ENCODE results near the gene SLC41A3. TPM values are rescaled to one million over a fixed set of nuclear protein-coding genes. Genes with fewer than 3 reads are reported as not detected.

The SLC41A3 gene
- total and polyA plus RNA-seq, 10 of the 15 experiments (the other 5 are each of a cell fraction or from before 2014, with no cell fraction given) = 8.3 to 29.5 (median 16.7) TPM

- H3K27ac ChIP-seq (ENCODE audit: control insufficient read depth, insufficient read depth) = no peak overlapping the region
- no peak overlapping the region for H3K9ac ChIP-seq (ENCODE audit: control insufficient read depth, insufficient read depth, low read length)
- in situ Hi-C loops (cut with MboI) (no loop called here), intact Hi-C loops (cut with micrococcal nuclease; ENCODE audit: unreplicated experiment) (no loop called here)
- ChIA-PET SMC1A (ENCODE audit: uncharacterized antibody, unreplicated experiment) (interaction anchor here (1.0 kb wide), 1 partner anchor 23 kb away, joined by 3 read pairs; no protein-coding TSS in a partner anchor), CTCF (interaction anchor here (2.1 kb wide), 1 partner anchor 13 kb away, joined by 5 read pairs; no protein-coding TSS in a partner anchor), POLR2A (no interaction called here), RAD21 (ENCODE audit: unreplicated experiment) (no interaction called here)
- WGBS (ENCODE audit: insufficient coverage, insufficient replicate concordance, low lambda C conversion rate, missing lambda C conversion rate) = 45% methylated on average over 9 of the region's 9 CpGs
- H3K4me1 ChIP-seq (ENCODE audit: control insufficient read depth, insufficient read depth, low read length) = no peaks in the 10 kb centered on the region
- TF ChIP-seq RB1 (IDR thresholded peaks at IDR 0.05; ENCODE audit: borderline replicate concordance) = no peak
- TF ChIP-seq RELA (IDR thresholded peaks at IDR 0.05; ENCODE audit: borderline replicate concordance, partially characterized antibody) = no peak
- no peak for TF ChIP-seq STAT1 (conservative IDR thresholded peaks at IDR 0.05)
- no peak for TF ChIP-seq KLF5 (IDR thresholded peaks at IDR 0.05; ENCODE audit: partially characterized antibody)
- no peak for TF ChIP-seq SREBF1 (IDR thresholded peaks at IDR 0.05; ENCODE audit: low read length)
- no peak for TF ChIP-seq MTA2 (IDR thresholded peaks at IDR 0.05; ENCODE audit: low read depth)
- no peak for ATAC-seq
- DNase-seq (ENCODE audit: low read depth, low spot score) = no peak
- no peak for FAIRE-seq
- BruUV-seq (replicated peaks) = no TSS peak
- H3K36me3 ChIP-seq (ENCODE audit: control insufficient read depth in 2 of 2, insufficient read depth in 2 of 2, low read length in 1 of 2) = no peaks in the 10 kb centered on the region
- H3K9me3 ChIP-seq (replicated peaks; ENCODE audit: control insufficient read depth, insufficient read depth, low read length) = no peaks in the 10 kb centered on the region
- H3K79me2 ChIP-seq (ENCODE audit: control insufficient read depth, insufficient read depth, low read length) = no peaks in the 10 kb centered on the region
- H2AFZ ChIP-seq (ENCODE audit: control insufficient read depth, low read depth, low read length) = no peak overlapping the region
- no peaks in the 10 kb centered on the region for H4K20me1 ChIP-seq (ENCODE audit: control insufficient read depth, insufficient read depth)
- no peak overlapping the region for H3K4me3 ChIP-seq
- H3K27me3 ChIP-seq (replicated peaks in 1 of 2; ENCODE audit: control insufficient read depth in 2 of 2, insufficient read depth in 2 of 2, low read length in 1 of 2) = peaks cover 0 to 2% of the 10 kb centered on the region in 2 experiments; a peak in 2 of 4 replicates
- H3K4me2 ChIP-seq (ENCODE audit: control insufficient read depth, insufficient read depth) = no peak overlapping the region
These were observed 37.1 kb upstream of the SLC41A3 start for GRCh38 chr3:126121074-126121473.

GRCh38 chr3:126119976-126120375 is 36.1 kb upstream of the SLC41A3 start:
- Histone ChIP-seq H3K4me3 (no peak overlapping the region), H3K36me3 (ENCODE audit: control insufficient read depth in 2 of 2, insufficient read depth in 2 of 2, low read length in 1 of 2) (no peaks in the 10 kb centered on the region), H3K4me1 (ENCODE audit: control insufficient read depth, insufficient read depth, low read length) (no peaks in the 10 kb centered on the region), H2AFZ (ENCODE audit: control insufficient read depth, low read depth, low read length) (no peak overlapping the region), H3K9ac (ENCODE audit: control insufficient read depth, insufficient read depth, low read length) (no peak overlapping the region), H4K20me1 (ENCODE audit: control insufficient read depth, insufficient read depth) (no peaks in the 10 kb centered on the region), H3K27me3 (replicated peaks in 1 of 2; ENCODE audit: control insufficient read depth in 2 of 2, insufficient read depth in 2 of 2, low read length in 1 of 2) (peaks cover 0 to 2% of the 10 kb centered on the region in 2 experiments; a peak in 2 of 4 replicates), H3K9me3 (replicated peaks; ENCODE audit: control insufficient read depth, insufficient read depth, low read length) (no peaks in the 10 kb centered on the region), H3K27ac (ENCODE audit: control insufficient read depth, insufficient read depth) (no peak overlapping the region), H3K4me2 (ENCODE audit: control insufficient read depth, insufficient read depth) (no peak overlapping the region), H3K79me2 (ENCODE audit: control insufficient read depth, insufficient read depth, low read length) (no peaks in the 10 kb centered on the region)
- POLR2A ChIA-PET = no interaction called here
- ATAC-seq (no peak), FAIRE-seq (no peak), DNase-seq (ENCODE audit: low read depth, low spot score) (no peak)
- no TSS peak for BruUV-seq (replicated peaks)
- WGBS (ENCODE audit: insufficient coverage, insufficient replicate concordance, low lambda C conversion rate, missing lambda C conversion rate) = 47% methylated on average over 8 of the region's 8 CpGs
- CTCF ChIA-PET = interaction anchor here (2.1 kb wide), 1 partner anchor 14 kb away, joined by 5 read pairs; no protein-coding TSS in a partner anchor
- in situ Hi-C loops (cut with MboI) (no loop called here), intact Hi-C loops (cut with micrococcal nuclease; ENCODE audit: unreplicated experiment) (no loop called here)
- RAD21 ChIA-PET (ENCODE audit: unreplicated experiment) = no interaction called here
- SMC1A ChIA-PET (ENCODE audit: uncharacterized antibody, unreplicated experiment) = no interaction called here
- no peak for TF ChIP-seq NRF1 (conservative IDR thresholded peaks at IDR 0.05; ENCODE audit: low read depth, low read length)
- TF ChIP-seq, protein P1, sequence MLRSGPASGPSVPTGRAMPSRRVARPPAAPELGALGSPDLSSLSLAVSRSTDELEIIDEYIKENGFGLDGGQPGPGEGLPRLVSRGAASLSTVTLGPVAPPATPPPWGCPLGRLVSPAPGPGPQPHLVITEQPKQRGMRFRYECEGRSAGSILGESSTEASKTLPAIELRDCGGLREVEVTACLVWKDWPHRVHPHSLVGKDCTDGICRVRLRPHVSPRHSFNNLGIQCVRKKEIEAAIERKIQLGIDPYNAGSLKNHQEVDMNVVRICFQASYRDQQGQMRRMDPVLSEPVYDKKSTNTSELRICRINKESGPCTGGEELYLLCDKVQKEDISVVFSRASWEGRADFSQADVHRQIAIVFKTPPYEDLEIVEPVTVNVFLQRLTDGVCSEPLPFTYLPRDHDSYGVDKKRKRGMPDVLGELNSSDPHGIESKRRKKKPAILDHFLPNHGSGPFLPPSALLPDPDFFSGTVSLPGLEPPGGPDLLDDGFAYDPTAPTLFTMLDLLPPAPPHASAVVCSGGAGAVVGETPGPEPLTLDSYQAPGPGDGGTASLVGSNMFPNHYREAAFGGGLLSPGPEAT (IDR thresholded peaks at IDR 0.05; ENCODE audit: low read depth) = no peak
- no peak for TF ChIP-seq BCLAF1 (IDR thresholded peaks at IDR 0.05)
- TF ChIP-seq, protein P2, sequence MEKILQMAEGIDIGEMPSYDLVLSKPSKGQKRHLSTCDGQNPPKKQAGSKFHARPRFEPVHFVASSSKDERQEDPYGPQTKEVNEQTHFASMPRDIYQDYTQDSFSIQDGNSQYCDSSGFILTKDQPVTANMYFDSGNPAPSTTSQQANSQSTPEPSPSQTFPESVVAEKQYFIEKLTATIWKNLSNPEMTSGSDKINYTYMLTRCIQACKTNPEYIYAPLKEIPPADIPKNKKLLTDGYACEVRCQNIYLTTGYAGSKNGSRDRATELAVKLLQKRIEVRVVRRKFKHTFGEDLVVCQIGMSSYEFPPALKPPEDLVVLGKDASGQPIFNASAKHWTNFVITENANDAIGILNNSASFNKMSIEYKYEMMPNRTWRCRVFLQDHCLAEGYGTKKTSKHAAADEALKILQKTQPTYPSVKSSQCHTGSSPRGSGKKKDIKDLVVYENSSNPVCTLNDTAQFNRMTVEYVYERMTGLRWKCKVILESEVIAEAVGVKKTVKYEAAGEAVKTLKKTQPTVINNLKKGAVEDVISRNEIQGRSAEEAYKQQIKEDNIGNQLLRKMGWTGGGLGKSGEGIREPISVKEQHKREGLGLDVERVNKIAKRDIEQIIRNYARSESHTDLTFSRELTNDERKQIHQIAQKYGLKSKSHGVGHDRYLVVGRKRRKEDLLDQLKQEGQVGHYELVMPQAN (conservative IDR thresholded peaks at IDR 0.05) = no peak
- TF ChIP-seq NR2C2 (IDR thresholded peaks at IDR 0.05; ENCODE audit: borderline replicate concordance, control insufficient read depth, insufficient read length, low read depth) = no peak
- TF ChIP-seq NBN (IDR thresholded peaks at IDR 0.05) = no peak
